Sigmoid colon (tissue), 7 donors: ENCODE data around the gene IMP4. TPM values are rescaled to one million over a fixed set of nuclear protein-coding genes. Genes with fewer than 3 reads are reported as not detected.

Experiments used
- DNase-seq: peaks from one replicate; pipeline ENCODE4 v3.0.0-alpha.2; 2019
- H3K27ac ChIP-seq, 4 donors: fragments of 200-600 bp; sonication (generic); one replicate each; pipeline ENCODE4 v1.5.1; 2016 to 2019; ENCODE audit warnings: mild to moderate bottlenecking in 1 of 4
- H3K27me3 ChIP-seq, 3 donors: fragments of 200-600 bp; sonication (generic); one replicate each; pipeline ENCODE4 v1.5.1; 2019; ENCODE audit warnings: mild to moderate bottlenecking in 1 of 3
- H3K36me3 ChIP-seq, 4 donors: fragments of 200-600 bp; sonication (generic); one replicate each; pipeline ENCODE4 v1.5.1; 2016 to 2019
- H3K4me1 ChIP-seq, 4 donors: fragments of 200-600 bp; sonication (generic); one replicate each; pipeline ENCODE4 v1.5.1; 2017 to 2019
- H3K4me3 ChIP-seq, 4 donors: fragments of 200-600 bp; sonication (generic); one replicate each; pipeline ENCODE4 v1.5.1; 2017 to 2019; ENCODE audit warnings: mild to moderate bottlenecking in 2 of 4, moderate library complexity in 1 of 4
- H3K9me3 ChIP-seq, 4 donors: fragments of 200-600 bp in 3 of 4; sonication (generic) in 3 of 4; one replicate each; pipeline versions ENCODE4 v1.5.1 to v1.6.1; 2013 to 2019
- EP300 ChIP-seq, 4 donors: sonication (generic); formaldehyde crosslinking; IDR thresholded peaks; one replicate each; pipeline ENCODE4 v1.6.1; 2017; ENCODE audit warnings: antibody characterized with exemption in 4 of 4
- POLR2A ChIP-seq, 2 donors: fragments of 450-650 bp; IDR thresholded peaks; one replicate each; pipeline ENCODE4 v1.6.1; 2016; ENCODE audit warnings: antibody characterized with exemption in 2 of 2, mild to moderate bottlenecking in 2 of 2, moderate library complexity in 2 of 2
- POLR2AphosphoS5 ChIP-seq, 4 donors: sonication (generic); formaldehyde crosslinking; IDR thresholded peaks; one replicate each; pipeline ENCODE4 v1.6.1; 2017; ENCODE audit warnings: antibody characterized with exemption in 4 of 4
- WGBS, 2 donors: extraction: QIAGEN DNeasy Blood & Tissue Kit; methylation state at CpG; one replicate each; pipeline ENCODE4 v1.1.7; 2013; 5-methylcytosine and 5-hydroxymethylcytosine counted together
- intact Hi-C: fragments of 100-400 bp; cut with DNase I; formaldehyde crosslinking; loops from one replicate; pipeline ENCODE4 v1.15.1; 2023
- polyA plus RNA-seq, 3 donors: library from polyadenylated mRNA; stranded (reverse); fragments of 200-250 nt; gene quantifications; one replicate each; pipeline ENCODE4 v1.2.3, GENCODE V29; 2013
- total RNA-seq, 4 donors: library from RNA; depleted of rRNA; stranded (reverse); fragments of >200 nt; gene quantifications; one replicate each; pipeline ENCODE4 v1.1.0, GENCODE V29; 2016
- TF ChIP-seq, protein P1 (sequence below), 4 experiments: fragments of 450-650 bp in 3 of 4; fragments of 200-600 bp in 1 of 4; IDR thresholded peaks; one replicate each; pipeline ENCODE4 v1.5.1; 2016 to 2019; ENCODE audit warnings: antibody characterized with exemption in 4 of 4, mild to moderate bottlenecking in 3 of 4, moderate library complexity in 2 of 4
- donor health status: healthy with polysubstance abuse.
- donor health status: Bipolar disorder and iron deficiency.
- donor health status: healthy.

The IMP4 gene
- total and polyA plus RNA-seq, 7 donors, result 48.0 to 130 (median 76.4) TPM

GRCh38 chr2:130338793-130339345 lies 3.8 kb upstream of the IMP4 start:
- H3K4me3 ChIP-seq, result no peak overlapping the region
- WGBS, 2 donors, result 94 to 96% methylated on average over 12 of the region's 12 CpGs
- no peak overlapping the region for H3K27ac ChIP-seq
- no peak for DNase-seq
- H3K4me1 ChIP-seq, result peaks cover 0 to 27% (median 19%) of the 10 kb centered on the region in 4 donors
- peaks cover 0 to 4% (median 0%) of the 10 kb centered on the region in 4 donors for H3K9me3 ChIP-seq
- intact Hi-C loops, result no loop called here
- H3K27me3 ChIP-seq, result no peaks in the 10 kb centered on the region
- peaks cover 0 to 31% (median 8%) of the 10 kb centered on the region in 4 donors for H3K36me3 ChIP-seq
- TF ChIP-seq POLR2AphosphoS5 (IDR thresholded peaks at IDR 0.05) (no peak), EP300 (IDR thresholded peaks at IDR 0.05) (no peak), POLR2A (IDR thresholded peaks at IDR 0.05) (no peak)
- TF ChIP-seq, protein P1, sequence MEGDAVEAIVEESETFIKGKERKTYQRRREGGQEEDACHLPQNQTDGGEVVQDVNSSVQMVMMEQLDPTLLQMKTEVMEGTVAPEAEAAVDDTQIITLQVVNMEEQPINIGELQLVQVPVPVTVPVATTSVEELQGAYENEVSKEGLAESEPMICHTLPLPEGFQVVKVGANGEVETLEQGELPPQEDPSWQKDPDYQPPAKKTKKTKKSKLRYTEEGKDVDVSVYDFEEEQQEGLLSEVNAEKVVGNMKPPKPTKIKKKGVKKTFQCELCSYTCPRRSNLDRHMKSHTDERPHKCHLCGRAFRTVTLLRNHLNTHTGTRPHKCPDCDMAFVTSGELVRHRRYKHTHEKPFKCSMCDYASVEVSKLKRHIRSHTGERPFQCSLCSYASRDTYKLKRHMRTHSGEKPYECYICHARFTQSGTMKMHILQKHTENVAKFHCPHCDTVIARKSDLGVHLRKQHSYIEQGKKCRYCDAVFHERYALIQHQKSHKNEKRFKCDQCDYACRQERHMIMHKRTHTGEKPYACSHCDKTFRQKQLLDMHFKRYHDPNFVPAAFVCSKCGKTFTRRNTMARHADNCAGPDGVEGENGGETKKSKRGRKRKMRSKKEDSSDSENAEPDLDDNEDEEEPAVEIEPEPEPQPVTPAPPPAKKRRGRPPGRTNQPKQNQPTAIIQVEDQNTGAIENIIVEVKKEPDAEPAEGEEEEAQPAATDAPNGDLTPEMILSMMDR (IDR thresholded peaks at IDR 0.05), result no peak

- Histone ChIP-seq H3K36me3 (peaks cover 8 to 40% (median 16%) of the 10 kb centered on the region in 4 donors), H3K4me1 (peaks cover 0 to 31% (median 24%) of the 10 kb centered on the region in 4 donors), H3K27me3 (no peaks in the 10 kb centered on the region), H3K27ac (no peak overlapping the region), H3K4me3 (no peak overlapping the region), H3K9me3 (peaks cover 0 to 4% (median 0%) of the 10 kb centered on the region in 4 donors)
- 95 to 96% methylated on average over 10 of the region's 10 CpGs for WGBS, 2 donors
- intact Hi-C loops, result loop anchor here (5.0 kb wide), 1 partner anchor 463 kb away; no protein-coding TSS in a partner anchor
- no peak for DNase-seq
- TF ChIP-seq EP300 (IDR thresholded peaks at IDR 0.05), result no peak
- no peak for TF ChIP-seq POLR2A (IDR thresholded peaks at IDR 0.05)
Measured at GRCh38 chr2:130339885-130340745, 2.6 kb upstream of the IMP4 start.

DNA sequence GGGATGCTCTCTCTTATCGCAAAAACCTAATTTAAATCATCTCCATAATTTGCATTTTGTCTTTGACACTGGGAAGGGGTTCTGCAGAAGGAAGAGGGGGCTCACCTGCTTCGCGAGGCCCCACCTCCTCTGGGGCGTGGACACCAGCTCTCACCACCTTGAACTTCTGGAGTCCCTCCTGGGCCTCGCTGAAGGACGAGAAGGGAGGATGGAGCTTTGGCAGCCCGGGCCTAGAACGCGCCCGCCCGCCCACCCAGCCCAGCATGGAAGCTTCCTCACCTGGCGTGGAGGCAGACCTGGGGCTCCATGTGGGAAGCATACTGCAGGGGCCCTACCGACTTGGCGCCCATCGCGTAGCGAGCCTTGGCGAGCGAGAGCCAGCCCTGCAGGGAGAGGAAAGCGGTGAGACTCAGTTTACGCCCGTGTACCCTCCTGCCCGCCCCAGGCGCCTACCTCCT lies 1.1 kb upstream of the IMP4 start:
- H3K27ac ChIP-seq, result peak overlapping the region; percentile 91 to 96 (median 92)
- H3K36me3 ChIP-seq, result peaks cover 19 to 54% (median 31%) of the 10 kb centered on the region in 4 donors
- TF ChIP-seq, protein P1 (IDR thresholded peaks at IDR 0.05), result no peak
- TF ChIP-seq POLR2AphosphoS5 (IDR thresholded peaks at IDR 0.05) (no peak), POLR2A (IDR thresholded peaks at IDR 0.05) (no peak)
- no peak for DNase-seq
- peak overlapping the region; percentile 58 to 87 (median 80) for H3K4me3 ChIP-seq
- intact Hi-C loops, result loop anchor here (5.0 kb wide), 1 partner anchor 464 kb away; no protein-coding TSS in a partner anchor
- H3K27me3 ChIP-seq, result no peaks in the 10 kb centered on the region
- no peaks in the 10 kb centered on the region for H3K9me3 ChIP-seq
- WGBS, 2 donors, result 0 to 1% methylated on average over 24 of the region's 24 CpGs
- peaks cover 0 to 31% (median 24%) of the 10 kb centered on the region in 4 donors for H3K4me1 ChIP-seq

- Histone ChIP-seq H3K9me3 (no peaks in the 10 kb centered on the region), H3K27ac (peak overlapping the region; percentile 91 to 96 (median 92)), H3K4me1 (peaks cover 0 to 28% (median 24%) of the 10 kb centered on the region in 4 donors), H3K4me3 (peak overlapping the region; percentile 58 to 87 (median 80)), H3K27me3 (no peaks in the 10 kb centered on the region), H3K36me3 (peaks cover 19 to 59% (median 34%) of the 10 kb centered on the region in 4 donors)
- no peak for TF ChIP-seq EP300 (IDR thresholded peaks at IDR 0.05)
- TF ChIP-seq POLR2A (IDR thresholded peaks at IDR 0.05), result peak; percentile 9 to 33
- TF ChIP-seq POLR2AphosphoS5 (IDR thresholded peaks at IDR 0.05), result peak in 3 of 4 donors; percentile 20 to 76 (median 61)
- WGBS, 2 donors, result 0 to 1% methylated on average over 24 of the region's 24 CpGs
- intact Hi-C loops, result loop anchor here (5.0 kb wide), 1 partner anchor 465 kb away; no protein-coding TSS in a partner anchor
- DNase-seq, result peak; percentile 96
Measured at GRCh38 chr2:130342020-130342532, 621 bp upstream of the IMP4 start.

- Histone ChIP-seq H3K4me1 (peaks cover 0 to 25% (median 23%) of the 10 kb centered on the region in 4 donors), H3K4me3 (no peak overlapping the region), H3K36me3 (peaks cover 19 to 62% (median 32%) of the 10 kb centered on the region in 4 donors), H3K9me3 (no peaks in the 10 kb centered on the region), H3K27me3 (no peaks in the 10 kb centered on the region), H3K27ac (no peak overlapping the region)
- no peak for DNase-seq
- TF ChIP-seq POLR2AphosphoS5 (IDR thresholded peaks at IDR 0.05) (no peak), EP300 (IDR thresholded peaks at IDR 0.05) (no peak), POLR2A (IDR thresholded peaks at IDR 0.05) (no peak)
- TF ChIP-seq, protein P1 (IDR thresholded peaks at IDR 0.05), result no peak
- 97% methylated on average over 4 of the region's 4 CpGs for WGBS, 2 donors
- intact Hi-C loops, result loop anchor here (5.0 kb wide), 1 partner anchor 467 kb away; no protein-coding TSS in a partner anchor
Measured at GRCh38 chr2:130344578-130344977, 1.9 kb downstream of the IMP4 start.
